AML-193 (cell line): Measurements from ENCODE around the gene RIPPLY3.
A peak's percentile ranks its signal among the peaks of the same experiment; 100 is the strongest.
"Not testable (repeated sequence)": the region's sequence is repeated elsewhere in the genome, so short reads cannot be mapped to it uniquely, and the experiment has no call there.

Experiments used
- DNase-seq, 2 experiments: peaks; one replicate each; lab custom pipeline; 2025; lab: John Stamatoyannopoulos, UW

RIPPLY3 gene

GRCh38 chr21:36981049-36981391 is 25.5 kb upstream of the RIPPLY3 start:
- no peak for DNase-seq

- DNase-seq = no peak
These were observed 24.4 kb upstream of the RIPPLY3 start for GRCh38 chr21:36981977-36982700.

GRCh38 chr21:36985751-36986594 is 20.5 kb upstream of the RIPPLY3 start:
- no peak for DNase-seq

GRCh38 chr21:36987845-36988244 is 18.7 kb upstream of the RIPPLY3 start:
- no peak for DNase-seq

- no peak for DNase-seq
These were observed 18.0 kb upstream of the RIPPLY3 start for GRCh38 chr21:36988536-36988935.

- not testable (repeated sequence) for DNase-seq
These were observed 17.3 kb upstream of the RIPPLY3 start for GRCh38 chr21:36989199-36989698.

- DNase-seq = peak; percentile 85 to 88
These were observed 16.6 kb upstream of the RIPPLY3 start for GRCh38 chr21:36989699-36990507.

- no peak for DNase-seq
These were observed 15.8 kb upstream of the RIPPLY3 start for GRCh38 chr21:36990508-36991205.

- no peak for DNase-seq
These were observed 13.8 kb upstream of the RIPPLY3 start for GRCh38 chr21:36992671-36993070.

GRCh38 chr21:36994501-36995158 is 11.9 kb upstream of the RIPPLY3 start:
- no peak for DNase-seq

- not testable (repeated sequence) for DNase-seq
These were observed 11.2 kb upstream of the RIPPLY3 start for GRCh38 chr21:36995285-36995684.

GRCh38 chr21:36999131-36999898 is 7.2 kb upstream of the RIPPLY3 start:
- DNase-seq = no peak

- no peak for DNase-seq
These were observed 6.1 kb upstream of the RIPPLY3 start for GRCh38 chr21:37000381-37000780.

- no peak for DNase-seq
These were observed 5.1 kb upstream of the RIPPLY3 start for GRCh38 chr21:37001441-37001840.

GRCh38 chr21:37002851-37003250 is 3.7 kb upstream of the RIPPLY3 start:
- DNase-seq = not testable (repeated sequence)

- DNase-seq = not testable (repeated sequence)
These were observed 2.6 kb upstream of the RIPPLY3 start for GRCh38 chr21:37003917-37004316.

GRCh38 chr21:37005548-37006485 is 685 bp upstream of the RIPPLY3 start:
- DNase-seq = no peak

GRCh38 chr21:37008724-37009123 is 2.2 kb downstream of the RIPPLY3 start:
- DNase-seq = no peak

GRCh38 chr21:37009740-37010341 is 3.3 kb downstream of the RIPPLY3 start:
- peak; percentile 82 to 88 for DNase-seq
